CD4-positive, alpha-beta T cell treated with Interleukin-15 for 4 hours (primary cell): Measurements from ENCODE around the gene EME2.

Experiments used
- DNase-seq: peaks from one replicate; pipeline ENCODE4 v3.0.0-alpha.2; 2020; ENCODE audit warnings: low spot score

Gene EME2

DNA sequence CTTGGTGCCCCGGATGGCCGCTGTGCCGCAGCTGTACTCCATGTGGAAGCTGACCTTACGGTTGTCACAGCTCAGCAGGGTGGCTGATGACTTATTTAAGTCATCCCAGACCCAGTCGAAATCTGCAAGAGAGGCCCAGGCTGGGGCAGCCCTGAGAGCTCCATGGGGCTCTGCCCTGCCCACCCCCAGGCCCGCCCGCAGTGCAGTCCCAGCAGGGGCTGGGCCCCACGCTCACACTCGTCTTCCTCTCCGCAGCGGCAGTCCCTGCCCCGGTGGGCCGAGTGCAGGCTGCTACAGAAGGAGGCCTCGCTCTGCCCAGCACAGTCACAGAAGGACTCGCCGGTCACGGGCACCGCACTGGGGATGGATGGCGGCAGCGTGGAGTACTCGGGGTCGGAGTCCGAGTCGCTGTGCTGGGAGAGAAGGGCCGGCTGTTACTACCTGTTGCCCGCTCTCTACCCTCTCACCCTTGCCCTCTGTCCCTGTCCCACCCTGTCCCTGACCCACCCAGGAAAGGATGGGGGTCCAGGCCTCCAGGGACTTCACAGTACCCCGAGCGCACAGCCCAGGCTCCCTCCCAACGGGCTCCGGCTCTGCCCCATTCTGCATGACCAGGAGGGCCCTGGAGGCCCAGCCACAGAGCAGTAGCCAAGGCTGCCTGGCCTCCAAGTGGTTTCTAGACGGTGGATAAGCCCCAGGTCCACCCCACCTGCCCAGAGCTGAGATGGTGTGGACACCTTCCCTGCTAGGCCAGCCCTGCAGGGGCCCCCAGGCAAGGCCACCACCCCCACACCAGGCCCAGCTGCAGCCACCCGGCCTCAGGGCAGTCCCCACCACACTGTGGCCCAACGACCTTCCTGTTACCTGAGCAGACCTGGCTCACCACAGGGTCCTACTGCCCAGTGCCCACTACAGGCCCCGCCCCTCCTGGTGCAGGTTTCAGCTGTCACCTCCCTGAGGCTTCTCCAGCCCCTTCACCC lies 5.9 kb downstream of the EME2 start:
- no peak for DNase-seq

DNA sequence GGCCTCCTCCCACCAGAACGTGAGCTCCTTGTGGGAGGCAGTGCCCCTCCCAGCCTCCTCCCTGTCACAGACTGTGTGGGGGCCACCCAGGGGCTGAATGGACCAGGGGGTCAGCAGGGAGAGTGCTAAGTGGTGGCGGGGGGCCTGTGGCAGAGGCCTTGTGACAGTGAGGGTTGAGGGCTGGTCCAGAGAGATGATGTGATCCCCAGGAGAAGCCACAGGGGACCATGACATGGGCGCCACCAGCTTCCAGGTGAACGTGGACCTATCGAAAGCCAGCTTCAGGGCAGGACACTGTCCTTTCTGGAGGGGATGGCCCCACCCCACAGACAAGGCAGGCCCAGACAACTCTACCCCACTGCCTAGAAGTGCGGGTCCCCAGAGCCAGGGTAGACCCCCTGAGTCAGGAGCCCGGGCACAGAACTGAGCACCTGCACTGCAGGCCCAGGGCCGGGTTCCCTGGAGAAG lies 6.7 kb downstream of the EME2 start:
- no peak for DNase-seq

DNA sequence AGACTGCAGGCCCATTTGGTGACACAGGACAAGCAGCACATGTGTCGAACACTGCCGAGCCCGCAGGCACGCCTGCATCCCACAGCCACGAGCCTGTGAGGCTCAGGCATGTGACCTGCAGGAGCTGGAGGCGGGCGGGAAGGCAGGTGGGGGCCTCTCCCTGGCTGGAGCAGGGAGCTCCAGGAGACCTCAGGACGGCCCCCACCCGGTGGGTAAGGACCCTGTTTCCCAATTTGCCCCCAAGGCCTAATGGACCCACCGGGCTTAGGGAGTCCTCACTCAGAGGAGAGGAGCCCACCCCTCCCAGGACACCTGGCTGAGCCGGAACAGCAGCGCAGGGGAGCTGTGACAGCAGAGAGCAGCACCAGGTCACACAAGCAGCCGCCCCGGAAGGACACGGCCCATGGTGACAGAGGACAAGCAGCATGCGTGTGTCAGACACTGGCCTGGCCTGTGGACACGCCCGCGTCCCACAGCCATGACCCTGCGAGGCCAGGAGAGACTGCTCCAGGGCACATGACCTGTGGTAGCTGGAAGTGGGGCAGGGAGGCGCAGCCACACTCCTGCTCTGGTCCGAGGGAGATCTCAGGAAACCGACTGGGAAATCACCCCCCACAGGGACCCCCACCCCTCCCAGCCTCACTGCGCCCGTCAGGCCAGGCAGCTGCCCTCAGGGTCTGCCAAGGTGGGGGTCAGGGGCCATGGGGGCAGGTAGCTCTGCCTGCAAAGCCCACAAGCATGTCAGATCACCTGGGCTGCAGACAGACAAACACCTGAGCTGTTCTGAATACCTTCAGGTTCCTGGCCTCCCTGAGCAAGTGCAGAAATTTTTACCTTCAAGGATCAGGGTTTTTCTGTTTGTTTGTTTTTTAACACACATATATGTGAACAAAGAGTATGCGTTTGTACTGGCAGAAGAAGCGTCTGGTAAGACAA lies 7.4 kb downstream of the EME2 start:
- no peak for DNase-seq

DNA sequence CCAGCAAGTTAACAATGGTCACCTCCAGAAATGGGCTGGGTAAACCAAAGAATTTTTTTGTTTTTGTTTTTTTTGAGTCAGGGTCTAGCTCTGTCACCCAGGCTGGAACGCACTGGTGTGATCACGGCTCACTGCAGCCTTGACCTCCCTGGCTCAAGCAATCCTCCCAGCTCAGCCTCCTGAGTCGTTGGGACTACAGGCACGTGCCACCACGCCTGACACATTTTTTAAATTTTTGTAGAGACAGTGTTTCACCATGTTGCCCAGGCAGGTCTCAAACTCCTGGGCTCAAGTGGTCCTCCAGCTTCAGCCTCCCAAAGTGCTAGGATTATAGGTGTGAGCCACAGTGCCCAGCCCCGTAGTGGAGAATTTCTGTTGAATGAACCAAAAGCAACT lies 8.1 kb downstream of the EME2 start:
- DNase-seq = no peak

DNA sequence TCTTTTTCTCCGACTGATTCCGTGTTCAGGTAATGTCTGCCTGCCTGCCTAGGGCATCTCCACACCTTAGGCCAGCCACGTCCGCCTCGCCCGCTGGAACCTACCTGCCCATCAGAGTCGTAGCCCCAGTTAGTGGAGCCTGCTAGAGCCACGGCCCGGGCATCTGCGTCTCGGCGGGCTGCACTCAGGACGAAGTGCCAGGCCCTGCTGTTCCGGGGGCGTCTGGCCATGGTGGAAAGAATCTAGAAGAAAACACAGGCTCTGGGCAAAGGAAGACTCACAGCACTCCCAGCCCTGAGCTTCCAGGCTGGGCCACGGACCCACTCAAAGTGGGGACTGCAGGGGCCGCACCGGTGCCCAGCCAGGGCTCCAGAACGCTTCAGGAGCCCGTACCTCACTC lies 8.6 kb downstream of the EME2 start:
- no peak for DNase-seq

DNA sequence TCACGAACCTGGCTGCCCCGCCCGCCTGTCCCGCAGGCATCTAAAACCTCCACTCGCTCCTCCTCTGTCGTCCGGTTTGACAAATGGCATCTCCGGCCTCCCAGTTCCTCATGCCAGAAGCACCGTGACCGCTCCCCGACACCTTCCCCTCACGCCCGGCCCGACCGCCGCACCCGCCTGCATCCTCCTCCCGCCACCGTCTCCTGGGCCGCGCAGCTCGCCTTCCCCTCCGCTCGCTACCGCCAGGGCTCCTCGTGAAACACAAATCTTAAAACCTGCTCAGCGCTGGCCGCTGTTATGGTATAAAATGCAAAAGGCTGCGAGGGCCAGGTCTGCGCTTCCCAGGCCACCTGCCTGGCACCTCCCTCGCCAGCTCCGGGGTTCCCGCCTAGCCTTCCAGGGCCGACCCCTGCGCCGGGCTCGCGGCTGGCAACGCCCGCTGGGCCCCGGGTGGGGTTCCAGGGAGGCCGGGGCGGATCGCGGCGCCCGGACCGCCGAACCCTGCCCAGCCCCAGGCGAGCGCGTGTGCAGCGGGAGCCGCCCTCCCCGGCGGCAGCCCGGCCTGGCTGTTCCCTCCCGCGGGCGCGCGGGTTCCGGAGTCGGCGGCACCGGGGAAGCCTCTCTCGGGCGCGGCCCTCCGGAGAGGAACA lies 9.3 kb downstream of the EME2 start:
- peak; percentile 13 for DNase-seq

DNA sequence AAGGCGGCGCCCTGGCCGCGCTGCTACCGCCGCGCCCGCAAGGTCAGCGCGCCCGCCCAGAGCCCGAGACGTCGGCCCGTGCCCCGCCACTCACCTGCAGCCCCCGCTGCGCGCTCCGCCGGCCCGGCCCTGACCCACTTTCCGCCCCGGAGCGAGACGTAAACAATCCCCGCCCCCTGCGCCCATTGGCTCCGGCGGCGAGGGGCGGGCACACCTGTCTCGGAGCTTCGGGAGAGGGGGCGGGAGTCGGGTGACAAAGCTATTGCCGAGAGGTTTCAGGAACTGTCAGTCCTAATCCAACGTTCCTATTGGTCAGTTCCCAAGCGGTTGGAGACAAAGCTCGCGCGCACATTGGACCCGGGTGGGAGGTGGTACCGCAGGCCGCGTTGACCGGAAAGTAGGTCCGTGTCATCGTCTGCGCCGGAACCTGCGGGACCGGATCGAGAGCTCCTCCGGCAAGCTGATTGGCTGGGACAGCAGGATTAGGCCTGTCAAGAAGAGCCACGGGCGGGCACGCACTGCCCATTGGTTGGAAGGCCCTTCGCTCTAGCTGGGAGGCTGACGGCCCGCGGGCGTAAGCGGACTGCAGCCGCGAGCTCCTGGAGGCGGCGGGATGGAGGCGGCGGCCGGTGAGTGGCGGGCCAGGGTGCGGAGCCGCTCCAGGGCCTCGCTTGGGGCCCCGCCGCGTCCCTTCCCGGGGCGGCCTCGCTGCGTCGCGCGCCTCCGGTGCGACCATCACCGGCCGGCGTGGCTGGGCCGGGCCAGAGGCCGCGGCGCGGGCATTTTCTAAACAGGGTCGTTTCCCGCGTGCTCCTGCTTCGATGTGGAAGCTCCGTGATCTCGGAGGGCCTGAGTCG lies 10.0 kb downstream of the EME2 start, which contains the start of the genes NUBP2 and SPSB3:
Gene NUBP2, plus strand, starts transcription at position 553 of the 857 bp plus-strand sequence. Its CDS starts 61 bp downstream, at position 614.
Gene SPSB3, minus strand, starts transcription at position 164 of the 857 bp plus-strand sequence. CDS start 1,088 bp downstream, outside the sequence.
- peak; percentile 99 for DNase-seq

GRCh38 chr16:1784977-1785845 lies 12.6 kb downstream of the EME2 start:
- no peak for DNase-seq

DNA sequence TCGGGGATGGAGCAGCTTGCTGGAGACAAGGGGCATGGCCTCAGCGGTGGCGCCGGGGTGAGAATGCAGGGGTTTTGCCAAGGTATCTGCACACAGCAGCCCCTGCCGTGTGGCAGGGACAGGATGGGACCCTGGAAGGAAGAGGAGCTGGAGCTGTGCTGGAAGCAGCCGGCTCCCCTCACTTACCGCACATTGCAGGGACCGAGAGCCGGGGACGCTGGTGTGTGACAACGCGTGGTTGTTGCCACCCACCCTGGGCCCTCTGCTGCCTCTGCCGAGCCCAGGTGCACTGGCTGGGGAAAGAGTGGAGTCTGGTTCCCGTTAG lies 13.2 kb downstream of the EME2 start:
- no peak for DNase-seq

DNA sequence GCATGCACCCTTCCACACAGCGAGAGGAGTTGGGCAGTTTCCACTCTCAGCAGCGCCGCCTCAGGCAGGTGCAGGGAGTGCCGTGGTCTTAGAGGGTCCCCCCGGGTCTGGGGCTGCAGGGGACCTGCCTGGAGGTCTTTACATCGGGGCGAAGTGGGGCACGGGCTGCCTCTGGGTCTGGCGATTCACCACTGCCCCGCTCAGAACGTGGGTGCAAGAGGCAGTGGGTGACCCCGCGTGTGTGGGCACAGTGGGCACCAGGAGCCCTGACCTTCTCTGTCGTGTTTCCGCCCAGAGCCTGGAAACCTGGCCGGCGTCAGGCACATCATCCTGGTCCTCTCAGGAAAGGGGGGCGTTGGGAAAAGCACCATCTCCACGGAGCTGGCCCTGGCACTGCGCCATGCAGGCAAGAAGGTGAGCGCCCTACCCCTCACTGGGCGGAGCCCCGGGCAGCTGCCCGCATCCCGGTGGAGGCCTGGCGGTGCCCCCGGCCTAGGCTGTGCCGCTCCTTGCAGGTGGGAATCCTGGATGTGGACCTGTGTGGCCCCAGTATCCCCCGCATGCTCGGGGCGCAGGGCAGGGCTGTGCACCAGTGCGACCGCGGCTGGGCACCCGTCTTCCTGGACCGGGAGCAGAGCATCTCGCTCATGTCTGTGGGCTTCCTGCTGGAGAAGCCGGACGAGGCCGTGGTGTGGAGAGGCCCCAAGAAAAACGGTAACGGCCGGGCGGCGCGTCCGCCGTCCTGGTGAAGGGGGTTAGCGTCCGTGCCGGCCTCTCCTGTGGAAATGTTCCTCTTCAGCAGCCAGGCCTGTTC lies 13.8 kb downstream of the EME2 start:
- DNase-seq = no peak

DNA sequence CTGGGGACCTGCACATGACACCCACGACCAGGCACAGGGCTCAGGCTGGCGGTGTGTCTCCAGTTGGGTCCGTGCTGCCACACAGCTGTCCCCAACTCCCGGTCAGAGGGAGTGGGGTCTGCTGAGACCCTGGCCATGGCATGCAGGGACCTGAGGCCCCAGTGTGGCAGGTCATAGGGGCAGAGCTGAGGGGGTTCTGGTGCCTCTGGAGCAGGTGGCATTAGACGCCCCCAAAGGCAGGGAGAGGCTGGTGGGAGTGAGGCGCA lies 14.4 kb downstream of the EME2 start:
- DNase-seq = no peak

GRCh38 chr16:1787322-1788094 lies 14.9 kb downstream of the EME2 start:
- DNase-seq = no peak

DNA sequence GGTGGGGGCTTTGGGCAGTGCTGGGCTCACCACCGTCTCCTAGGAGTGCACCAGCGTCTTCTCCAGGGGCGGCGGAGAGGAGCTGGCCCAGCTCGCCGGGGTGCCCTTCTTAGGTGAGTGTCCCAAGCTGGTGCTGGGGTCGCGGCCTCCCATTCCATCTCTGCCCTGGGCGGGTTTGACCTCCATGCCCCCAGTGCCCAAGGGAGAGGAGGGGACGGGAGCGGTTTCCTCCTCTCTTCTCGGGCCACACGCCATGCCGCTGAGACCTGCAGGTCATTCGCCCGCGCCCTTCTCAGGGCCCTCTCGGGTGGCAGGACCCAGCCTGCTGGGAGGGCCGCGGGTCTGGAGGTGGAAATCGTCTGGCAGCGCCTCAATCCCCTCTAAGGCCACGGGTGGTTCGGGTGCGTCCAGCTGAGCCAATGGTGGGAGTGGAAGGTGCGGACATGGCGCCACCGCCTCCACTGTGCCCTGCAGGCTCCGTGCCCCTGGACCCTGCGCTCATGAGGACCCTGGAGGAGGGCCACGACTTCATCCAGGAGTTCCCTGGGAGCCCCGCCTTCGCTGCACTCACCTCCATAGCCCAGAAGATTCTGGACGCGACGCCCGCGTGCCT lies 15.6 kb downstream of the EME2 start:
- no peak for DNase-seq

GRCh38 chr16:1788708-1789100 lies 16.1 kb downstream of the EME2 start:
- DNase-seq = no peak

DNA sequence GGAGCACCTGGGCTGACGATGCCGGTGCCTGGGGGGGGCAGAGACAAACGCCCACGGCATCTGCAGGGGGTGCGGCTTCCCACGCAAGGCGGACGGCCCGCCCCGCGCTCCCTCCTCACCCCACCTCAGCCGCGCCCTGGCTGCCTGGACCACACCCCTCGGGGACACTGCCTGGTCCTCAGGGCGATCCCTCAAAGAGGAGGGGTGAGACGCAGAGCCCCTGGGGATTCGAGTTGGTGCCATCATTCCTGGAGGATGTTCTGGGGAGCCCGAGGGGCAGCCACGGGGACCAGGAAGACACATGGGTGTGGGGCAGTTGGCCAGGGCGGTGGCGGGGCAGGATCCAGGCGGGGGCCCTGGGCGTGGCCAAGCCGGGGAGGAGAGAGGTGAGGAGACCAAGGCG lies 17.0 kb downstream of the EME2 start:
- no peak for DNase-seq

- DNase-seq = no peak
Observed at GRCh38 chr16:1790261-1790610, 17.6 kb downstream of the EME2 start.

GRCh38 chr16:1790611-1791255 lies 18.1 kb downstream of the EME2 start:
- DNase-seq = no peak
